Vagina (tissue), 2 donors: ENCODE data around the gene PADI6.

Experiments
- POLR2A ChIP-seq, 2 donors: fragments of 450-650 bp; IDR thresholded peaks; one replicate each; pipeline ENCODE4 v1.6.1; 2017; ENCODE audit warnings: antibody characterized with exemption in 2 of 2, mild to moderate bottlenecking in 2 of 2, moderate library complexity in 2 of 2
- POLR2AphosphoS5 ChIP-seq, 2 donors: sonication (generic); formaldehyde crosslinking; IDR thresholded peaks; one replicate each; pipeline ENCODE4 v1.9.0; 2017; ENCODE audit warnings: antibody characterized with exemption in 2 of 2, mild to moderate bottlenecking in 2 of 2, low read depth in 1 of 2; ENCODE audit not compliant: insufficient read depth in 1 of 2
- TF ChIP-seq, protein P1 (sequence below), 3 experiments: fragments of 450-650 bp in 2 of 3; fragments of 200-600 bp in 1 of 3; sonication (generic) in 1 of 3; IDR thresholded peaks; one replicate each; pipeline ENCODE4 v1.5.1; 2017 to 2019; ENCODE audit warnings: antibody characterized with exemption in 3 of 3, mild to moderate bottlenecking in 2 of 3, moderate library complexity in 2 of 3

DNA sequence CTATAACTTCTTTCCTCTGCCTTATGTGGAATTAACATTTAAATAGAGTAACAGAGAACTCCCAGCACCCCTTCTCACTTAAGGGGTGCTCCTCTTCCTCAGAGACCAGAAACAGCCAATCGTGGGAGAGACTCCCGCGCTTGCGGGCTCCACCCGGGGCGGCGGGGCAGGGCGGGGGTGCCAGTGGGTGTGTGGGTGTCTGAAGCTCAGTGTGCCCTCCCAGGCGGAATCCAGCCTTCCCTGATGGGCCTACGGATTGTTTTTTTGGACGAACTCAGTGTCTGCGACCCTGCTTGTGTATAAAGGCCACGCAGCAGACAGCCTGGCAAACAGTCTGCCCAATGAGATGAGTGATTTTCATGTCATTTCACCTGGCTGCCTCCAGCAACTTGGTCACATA is 61.3 kb downstream of the PADI6 start:
- TF ChIP-seq, protein P1, sequence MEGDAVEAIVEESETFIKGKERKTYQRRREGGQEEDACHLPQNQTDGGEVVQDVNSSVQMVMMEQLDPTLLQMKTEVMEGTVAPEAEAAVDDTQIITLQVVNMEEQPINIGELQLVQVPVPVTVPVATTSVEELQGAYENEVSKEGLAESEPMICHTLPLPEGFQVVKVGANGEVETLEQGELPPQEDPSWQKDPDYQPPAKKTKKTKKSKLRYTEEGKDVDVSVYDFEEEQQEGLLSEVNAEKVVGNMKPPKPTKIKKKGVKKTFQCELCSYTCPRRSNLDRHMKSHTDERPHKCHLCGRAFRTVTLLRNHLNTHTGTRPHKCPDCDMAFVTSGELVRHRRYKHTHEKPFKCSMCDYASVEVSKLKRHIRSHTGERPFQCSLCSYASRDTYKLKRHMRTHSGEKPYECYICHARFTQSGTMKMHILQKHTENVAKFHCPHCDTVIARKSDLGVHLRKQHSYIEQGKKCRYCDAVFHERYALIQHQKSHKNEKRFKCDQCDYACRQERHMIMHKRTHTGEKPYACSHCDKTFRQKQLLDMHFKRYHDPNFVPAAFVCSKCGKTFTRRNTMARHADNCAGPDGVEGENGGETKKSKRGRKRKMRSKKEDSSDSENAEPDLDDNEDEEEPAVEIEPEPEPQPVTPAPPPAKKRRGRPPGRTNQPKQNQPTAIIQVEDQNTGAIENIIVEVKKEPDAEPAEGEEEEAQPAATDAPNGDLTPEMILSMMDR (IDR thresholded peaks at IDR 0.05): no peak
- TF ChIP-seq POLR2A (IDR thresholded peaks at IDR 0.05) (no peak), POLR2AphosphoS5 (IDR thresholded peaks at IDR 0.05; ENCODE audit: insufficient read depth in 1 of 2, low read depth in 1 of 2) (no peak)
